Upper lobe of right lung (tissue), 1 donor: ENCODE results near the gene SLC6A1. TPM values are rescaled to one million over a fixed set of nuclear protein-coding genes. Genes with fewer than 3 reads are reported as not detected.

Experiments used
- ATAC-seq: fragments of 200-7000 bp; cut with Tn5 transposase; one replicate; pipeline ENCODE4 v1.9.1; 2020; ENCODE audit warnings: mild to moderate bottlenecking, moderate library complexity
- DNase-seq: peaks from one replicate; pipeline ENCODE4 v3.0.0-alpha.2; 2020
- H3K27ac ChIP-seq: fragments of 200-600 bp; one replicate; pipeline ENCODE4 v1.8.0; 2022
- H3K27me3 ChIP-seq: fragments of 200-600 bp; one replicate; pipeline ENCODE4 v1.8.0; 2022; ENCODE audit warnings: mild to moderate bottlenecking
- H3K36me3 ChIP-seq: fragments of 200-600 bp; one replicate; pipeline ENCODE4 v1.8.0; 2022
- H3K4me1 ChIP-seq: fragments of 200-600 bp; one replicate; pipeline ENCODE4 v1.8.0; 2022
- H3K4me3 ChIP-seq: fragments of 200-600 bp; one replicate; pipeline ENCODE4 v1.8.0; 2022; ENCODE audit warnings: mild to moderate bottlenecking
- H3K9me3 ChIP-seq: fragments of 200-600 bp; one replicate; pipeline ENCODE4 v1.8.0; 2022
- intact Hi-C: fragments of 100-400 bp; cut with DNase I; formaldehyde crosslinking; loops from one replicate; pipeline ENCODE4 v1.11.0; 2022
- total RNA-seq: library from RNA; stranded (reverse); fragmentation: NEBNext Ultra II Directional; extraction: Animal tissue kit (Norgen Biotek cat#: 25700); gene quantifications from one replicate; pipeline ENCODE4 v1.2.1, GENCODE V29; 2021
- TF ChIP-seq, protein P1 (sequence below): fragments of 200-600 bp; IDR thresholded peaks from one replicate; pipeline ENCODE4 v1.8.0; 2022; ENCODE audit warnings: antibody characterized with exemption
- donor health status: DM: no; HTN: yes; CAD: no; lungs with severe emphysema.

SLC6A1 gene
- total RNA-seq, 1 donor from 2014 or later = 0.84 TPM

DNA sequence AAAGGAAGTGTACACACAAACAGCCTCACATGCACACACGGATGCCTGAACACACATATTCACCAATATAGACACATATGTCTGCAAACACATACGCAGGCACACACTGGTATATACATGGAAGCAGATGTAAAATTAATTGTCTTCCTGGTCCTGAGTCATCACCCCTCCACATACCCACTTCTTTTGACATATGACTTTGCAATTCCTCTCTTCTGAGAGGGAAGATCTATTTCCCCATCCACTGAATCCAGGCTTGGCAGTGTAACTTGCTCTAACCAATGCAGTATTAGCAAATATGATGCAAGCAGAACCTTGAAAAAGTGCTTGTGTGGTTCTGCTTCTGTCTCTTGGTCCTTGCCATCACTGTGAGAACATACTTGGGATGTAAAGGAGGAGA lies 84.9 kb downstream of the SLC6A1 start:
- DNase-seq (no peak), ATAC-seq (peak; percentile 77)
- Histone ChIP-seq H3K9me3 (no peaks in the 10 kb centered on the region), H3K27ac (no peak overlapping the region), H3K4me1 (no peaks in the 10 kb centered on the region), H3K27me3 (no peaks in the 10 kb centered on the region), H3K36me3 (no peaks in the 10 kb centered on the region), H3K4me3 (no peak overlapping the region)
- intact Hi-C loops = no loop called here
- TF ChIP-seq, protein P1, sequence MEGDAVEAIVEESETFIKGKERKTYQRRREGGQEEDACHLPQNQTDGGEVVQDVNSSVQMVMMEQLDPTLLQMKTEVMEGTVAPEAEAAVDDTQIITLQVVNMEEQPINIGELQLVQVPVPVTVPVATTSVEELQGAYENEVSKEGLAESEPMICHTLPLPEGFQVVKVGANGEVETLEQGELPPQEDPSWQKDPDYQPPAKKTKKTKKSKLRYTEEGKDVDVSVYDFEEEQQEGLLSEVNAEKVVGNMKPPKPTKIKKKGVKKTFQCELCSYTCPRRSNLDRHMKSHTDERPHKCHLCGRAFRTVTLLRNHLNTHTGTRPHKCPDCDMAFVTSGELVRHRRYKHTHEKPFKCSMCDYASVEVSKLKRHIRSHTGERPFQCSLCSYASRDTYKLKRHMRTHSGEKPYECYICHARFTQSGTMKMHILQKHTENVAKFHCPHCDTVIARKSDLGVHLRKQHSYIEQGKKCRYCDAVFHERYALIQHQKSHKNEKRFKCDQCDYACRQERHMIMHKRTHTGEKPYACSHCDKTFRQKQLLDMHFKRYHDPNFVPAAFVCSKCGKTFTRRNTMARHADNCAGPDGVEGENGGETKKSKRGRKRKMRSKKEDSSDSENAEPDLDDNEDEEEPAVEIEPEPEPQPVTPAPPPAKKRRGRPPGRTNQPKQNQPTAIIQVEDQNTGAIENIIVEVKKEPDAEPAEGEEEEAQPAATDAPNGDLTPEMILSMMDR = no peak

DNA sequence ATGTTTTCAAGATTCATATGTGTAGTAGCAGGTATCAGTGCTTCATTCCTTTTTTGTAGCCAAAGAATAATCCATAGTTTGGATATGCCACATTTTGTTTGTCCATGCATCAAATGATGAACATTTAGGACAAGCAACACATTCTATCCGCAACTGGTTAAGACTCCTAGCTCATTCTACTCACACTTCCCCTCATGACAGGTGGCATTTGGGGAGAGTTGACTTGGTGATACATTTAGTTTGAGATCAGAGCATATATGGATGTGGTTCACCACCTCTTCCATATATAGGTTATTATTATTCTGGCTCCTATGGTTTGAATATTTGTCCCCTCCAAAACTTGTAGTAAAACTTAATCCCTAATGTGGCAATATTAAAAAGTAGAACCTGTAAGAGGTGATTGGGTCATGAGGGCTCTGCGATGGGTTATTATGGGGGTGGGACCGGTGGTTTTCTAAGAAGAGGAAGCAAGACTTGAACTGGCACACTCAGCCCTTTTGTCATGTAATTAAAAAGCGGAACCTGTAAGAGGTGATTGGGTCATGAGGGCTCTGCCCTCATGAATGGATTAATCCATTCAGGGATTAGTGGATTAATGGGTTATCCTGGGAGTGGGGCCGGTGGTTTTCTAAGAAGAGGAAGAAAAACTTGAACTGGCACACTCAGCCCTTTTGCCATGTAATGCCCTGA lies 86.4 kb downstream of the SLC6A1 start:
- no peaks in the 10 kb centered on the region for H3K9me3 ChIP-seq
- TF ChIP-seq, protein P1 = no peak
- peak; percentile 75 for ATAC-seq

DNA sequence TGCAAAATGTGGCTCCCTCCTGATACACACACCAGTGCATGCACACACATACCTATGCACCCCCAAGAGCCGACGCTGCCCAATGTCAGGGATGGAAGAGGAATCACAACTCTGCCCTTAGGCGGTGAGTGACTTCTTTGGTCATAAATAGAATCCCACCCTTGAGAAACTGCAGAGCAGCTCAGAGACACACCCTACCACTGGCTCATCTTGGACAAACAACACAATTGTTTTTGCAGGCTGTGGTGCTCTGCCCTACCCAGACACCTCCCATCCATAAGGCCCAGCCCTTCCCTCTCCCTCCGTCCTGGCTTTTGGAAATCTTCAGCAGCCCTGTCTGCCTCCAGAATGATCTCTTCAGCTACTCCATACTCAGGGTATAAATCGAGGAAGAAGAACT lies 87.9 kb downstream of the SLC6A1 start:
- intact Hi-C loops = no loop called here
- Histone ChIP-seq H3K36me3 (no peaks in the 10 kb centered on the region), H3K9me3 (no peaks in the 10 kb centered on the region), H3K4me1 (no peaks in the 10 kb centered on the region), H3K27ac (no peak overlapping the region), H3K27me3 (no peaks in the 10 kb centered on the region), H3K4me3 (no peak overlapping the region)
- DNase-seq (peak; percentile 12), ATAC-seq (no peak)
- TF ChIP-seq, protein P1 = no peak

More for the DNA sequence above, 86.4 kb downstream of the SLC6A1 start:
- intact Hi-C loops = no loop called here
- no peaks in the 10 kb centered on the region for H3K4me1 ChIP-seq
- H3K27ac ChIP-seq = no peak overlapping the region
- H3K27me3 ChIP-seq = no peaks in the 10 kb centered on the region
- no peaks in the 10 kb centered on the region for H3K36me3 ChIP-seq
- no peak overlapping the region for H3K4me3 ChIP-seq
- peak; percentile 12 for DNase-seq

DNA sequence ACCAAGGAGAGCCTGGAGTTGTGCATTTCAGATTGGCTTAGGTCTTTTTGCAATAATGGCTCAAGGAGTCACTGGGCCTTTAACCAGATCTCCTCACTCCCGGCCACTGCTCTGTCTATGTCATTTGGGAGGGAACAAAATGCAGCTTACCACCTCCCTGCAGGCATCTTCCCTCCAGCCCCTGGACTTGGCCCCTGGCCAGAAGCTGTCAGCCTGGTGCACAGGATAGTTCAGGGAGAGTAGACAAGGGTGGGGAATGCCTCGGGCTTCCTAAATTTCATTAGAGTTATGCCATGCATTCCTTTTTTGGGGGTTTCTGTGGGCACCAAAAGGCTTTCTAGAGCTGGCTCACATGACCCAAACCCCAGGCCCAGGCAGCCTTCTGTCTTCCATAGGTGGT lies 91.5 kb downstream of the SLC6A1 start:
- no peaks in the 10 kb centered on the region for H3K27me3 ChIP-seq
- ATAC-seq (no peak), DNase-seq (no peak)
- intact Hi-C loops = no loop called here
- H3K4me3 ChIP-seq = no peak overlapping the region
- no peaks in the 10 kb centered on the region for H3K9me3 ChIP-seq
- no peak overlapping the region for H3K27ac ChIP-seq
- no peaks in the 10 kb centered on the region for H3K4me1 ChIP-seq
- TF ChIP-seq, protein P1 = no peak
- no peaks in the 10 kb centered on the region for H3K36me3 ChIP-seq

DNA sequence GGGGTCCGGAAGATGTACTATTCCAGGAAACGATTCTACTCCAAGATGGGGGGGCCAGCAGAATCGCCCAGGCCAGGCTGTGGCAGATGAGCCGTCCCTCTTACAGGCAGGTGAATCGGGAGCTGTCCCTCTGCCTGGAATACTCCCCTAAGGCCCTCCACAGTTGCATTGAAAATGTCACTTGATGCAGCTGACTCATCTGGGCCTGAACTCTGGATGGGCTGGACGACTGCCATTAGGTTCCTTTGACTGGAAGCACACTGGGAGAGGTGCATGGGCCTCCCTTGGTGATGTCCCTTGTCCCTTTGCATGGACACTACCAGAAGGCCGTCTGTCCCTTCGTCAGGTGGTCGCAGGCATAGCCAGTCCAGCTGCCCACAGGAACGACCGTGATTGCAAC lies 92.1 kb downstream of the SLC6A1 start:
- DNase-seq (no peak), ATAC-seq (no peak)
- H3K27ac ChIP-seq = no peak overlapping the region
- no peaks in the 10 kb centered on the region for H3K9me3 ChIP-seq
- TF ChIP-seq, protein P1 = no peak
- H3K4me3 ChIP-seq = no peak overlapping the region
- intact Hi-C loops = no loop called here
- H3K4me1 ChIP-seq = no peaks in the 10 kb centered on the region
- no peaks in the 10 kb centered on the region for H3K27me3 ChIP-seq
- no peaks in the 10 kb centered on the region for H3K36me3 ChIP-seq
